NCI-H128 (cell line): ENCODE data around the gene SLC29A3.
"Not testable (repeated sequence)": the region's sequence is repeated elsewhere in the genome, so short reads cannot be mapped to it uniquely, and the experiment has no call there.

Source experiments
- DNase-seq: peaks from one replicate; lab custom pipeline; 2025; ENCODE audit not compliant: unreplicated experiment; lab: John Stamatoyannopoulos, UW

SLC29A3 gene

GRCh38 chr10:71319042-71319799 is at the start of gene SLC29A3:
Gene SLC29A3, plus strand, starts transcription at chr10:71319259. Its CDS starts 51 bp downstream, at chr10:71319310.
- DNase-seq: peak; percentile 33

- no peak for DNase-seq
These were observed 49.5 kb upstream of the SLC29A3 start for GRCh38 chr10:71269301-71270288.

DNA sequence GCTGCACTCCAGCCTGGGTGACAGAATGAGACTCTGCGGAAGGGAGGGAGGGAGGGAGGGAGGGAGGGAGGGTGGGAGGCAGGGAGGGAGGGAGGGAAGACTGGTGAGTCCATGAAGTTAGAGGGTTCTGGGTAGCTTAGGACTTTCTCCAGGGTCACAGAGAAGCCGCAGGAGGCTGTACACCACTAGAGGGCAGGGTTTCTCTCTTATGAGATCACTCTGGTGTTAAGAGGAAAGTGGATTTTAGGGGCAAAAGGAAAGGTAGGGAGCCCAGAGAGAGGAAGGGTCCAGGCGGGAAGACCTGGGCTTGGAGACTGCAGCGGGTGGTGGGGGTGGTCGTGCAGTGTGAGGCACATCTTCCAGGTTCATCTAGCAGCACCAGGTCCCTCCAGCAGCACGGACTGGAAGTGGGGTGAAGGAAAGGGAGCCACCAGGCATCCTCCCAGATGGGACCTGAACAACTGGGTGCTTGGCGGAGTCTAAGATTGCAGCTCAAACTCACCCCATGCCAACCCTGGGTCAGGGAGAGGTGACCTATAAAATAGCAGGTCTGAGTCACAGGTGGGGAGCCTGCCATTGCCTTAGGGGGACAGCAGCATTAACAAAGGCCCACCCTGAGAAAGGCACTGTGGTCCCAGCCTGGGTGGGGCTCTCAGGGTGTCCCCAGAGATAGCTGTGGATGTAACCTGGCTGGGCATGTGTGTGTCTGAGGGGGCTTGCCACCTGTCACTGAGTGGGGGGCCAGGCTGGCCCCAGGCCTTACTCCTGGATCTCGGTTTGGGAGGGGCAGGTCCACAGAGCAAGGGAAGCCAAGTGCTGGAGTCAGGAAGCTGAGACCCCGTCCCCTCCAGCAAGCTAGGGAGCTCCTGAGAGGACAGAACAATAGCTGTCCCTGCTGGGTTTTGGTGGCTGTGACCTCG is 48.5 kb upstream of the SLC29A3 start:
- DNase-seq: no peak

- no peak for DNase-seq
These were observed 47.4 kb upstream of the SLC29A3 start for GRCh38 chr10:71271662-71272055.

GRCh38 chr10:71272056-71272771 is 46.8 kb upstream of the SLC29A3 start:
- DNase-seq: no peak

GRCh38 chr10:71272974-71273373 is 46.1 kb upstream of the SLC29A3 start:
- DNase-seq: not testable (repeated sequence)

GRCh38 chr10:71273506-71273905 is 45.6 kb upstream of the SLC29A3 start:
- no peak for DNase-seq

DNA sequence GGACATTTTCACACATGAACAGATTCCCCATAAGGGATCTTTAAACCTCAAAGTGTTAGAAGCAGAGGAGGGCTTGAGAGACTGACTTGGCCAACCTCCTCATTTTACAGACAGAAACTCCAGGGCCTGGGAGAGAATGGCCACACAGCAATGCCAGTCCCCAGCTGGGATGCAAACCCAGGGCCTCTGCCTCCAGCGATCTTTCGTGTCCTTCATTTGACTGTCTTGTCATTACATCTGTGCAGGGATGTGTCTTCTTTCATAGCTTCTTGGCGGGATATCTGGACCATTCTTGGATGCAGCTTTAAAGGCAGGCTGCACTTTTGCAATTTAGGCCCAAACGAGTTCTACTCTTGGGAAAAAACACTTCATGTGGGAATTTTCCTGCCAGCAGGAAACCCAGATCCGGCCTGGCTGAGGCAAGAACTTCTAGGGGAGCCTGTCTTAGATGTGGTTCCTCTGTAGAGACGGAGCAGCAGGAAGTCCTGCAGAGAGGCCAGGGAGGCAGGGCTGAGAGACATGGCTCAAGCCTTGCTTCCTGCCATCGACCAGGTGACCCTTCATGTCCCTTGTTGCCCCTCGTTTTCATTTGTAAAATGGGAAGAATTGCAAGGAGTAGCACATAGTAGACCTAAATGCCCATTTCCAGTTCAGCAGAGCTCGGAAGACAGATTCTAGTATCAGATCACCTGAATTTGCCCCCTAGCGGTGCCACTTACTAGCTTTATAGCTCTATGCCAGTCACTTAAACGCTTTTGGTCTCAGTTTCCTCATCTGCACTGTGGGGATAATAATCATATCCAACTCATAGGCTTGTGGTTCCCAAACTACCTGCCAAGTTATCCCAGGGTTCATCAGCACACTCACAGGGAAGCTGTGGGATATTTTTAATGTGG is 43.9 kb upstream of the SLC29A3 start:
- no peak for DNase-seq

DNA sequence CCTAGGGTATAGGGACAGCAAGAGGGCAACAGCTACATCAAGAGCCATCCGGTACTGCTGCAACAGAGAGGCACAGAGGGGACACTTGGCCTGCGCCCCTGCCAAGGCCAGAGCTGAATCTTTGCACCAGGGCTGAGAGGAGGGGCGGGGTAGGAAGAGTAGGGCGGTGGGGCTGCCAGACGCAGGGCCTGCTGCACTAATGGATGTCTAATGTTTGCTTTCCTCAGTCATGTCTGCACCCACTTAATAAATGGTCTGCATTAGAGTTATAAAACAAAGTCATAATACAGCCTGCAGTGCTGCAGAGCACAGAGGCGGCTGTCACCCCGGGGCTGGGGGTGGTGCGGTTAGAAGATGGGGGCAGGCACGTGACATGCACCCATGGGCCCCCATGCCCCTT is 42.2 kb upstream of the SLC29A3 start:
- DNase-seq: no peak

DNA sequence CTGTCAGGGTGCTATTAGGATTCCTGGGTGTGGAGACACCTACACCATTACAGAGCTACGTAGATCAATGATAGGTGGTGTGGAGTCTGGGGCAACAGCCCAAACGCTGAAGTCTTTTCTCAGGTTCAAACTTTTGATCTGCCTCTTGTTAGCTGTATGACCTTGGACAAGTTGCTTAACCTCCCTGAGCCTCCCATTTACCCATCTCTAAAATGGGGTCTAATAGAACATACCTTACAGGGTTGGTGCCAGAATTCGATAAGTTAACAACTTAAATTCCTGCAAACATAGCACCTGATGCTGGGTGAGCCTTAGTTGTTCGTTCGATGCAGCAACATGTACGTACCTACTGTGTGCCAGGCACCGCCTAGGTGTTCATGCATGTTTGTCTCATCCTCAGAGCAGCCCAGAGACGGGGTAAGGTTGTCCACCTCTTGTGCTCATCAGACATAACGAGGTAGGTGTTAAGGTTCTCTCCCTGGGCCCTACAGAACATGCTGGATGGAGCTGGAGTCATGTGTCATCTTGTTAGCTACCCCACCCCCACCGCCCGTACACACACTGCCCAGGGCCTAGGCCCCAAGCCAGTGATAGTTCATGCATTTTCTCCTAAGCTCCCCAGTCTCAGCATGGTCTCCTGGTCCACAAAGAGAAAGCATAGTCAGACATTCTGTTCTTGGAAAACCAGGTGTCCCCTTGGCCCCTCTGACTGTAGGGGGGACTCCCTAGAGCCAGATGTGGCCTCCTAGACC is 41.0 kb upstream of the SLC29A3 start:
- DNase-seq: no peak

GRCh38 chr10:71278691-71279588 is 40.1 kb upstream of the SLC29A3 start:
- DNase-seq: no peak

DNA sequence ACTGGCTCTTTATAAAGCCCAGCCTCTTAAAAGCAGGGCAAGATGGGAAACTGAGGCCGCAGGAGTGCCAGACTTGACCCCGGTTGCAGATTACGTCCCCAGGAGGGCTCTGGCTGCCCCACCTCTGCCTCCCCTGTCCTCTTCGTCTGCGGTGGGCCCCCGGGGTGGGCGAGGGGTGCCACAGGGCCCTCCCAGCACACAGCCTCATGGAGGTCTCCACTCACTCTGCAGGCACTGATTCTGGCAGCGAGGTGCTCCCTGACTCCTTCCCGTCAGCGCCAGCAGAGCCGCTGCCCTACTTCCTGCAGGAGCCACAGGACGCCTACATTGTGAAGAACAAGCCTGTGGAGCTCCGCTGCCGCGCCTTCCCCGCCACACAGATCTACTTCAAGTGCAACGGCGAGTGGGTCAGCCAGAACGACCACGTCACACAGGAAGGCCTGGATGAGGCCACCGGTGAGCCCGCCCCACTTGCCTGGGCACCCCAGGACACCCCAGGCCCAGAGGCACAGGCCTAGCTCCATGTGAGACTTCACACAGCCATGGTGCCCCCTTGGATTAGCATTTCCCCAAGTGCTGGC is 39.4 kb upstream of the SLC29A3 start:
- DNase-seq: no peak

GRCh38 chr10:71280216-71280615 is 38.8 kb upstream of the SLC29A3 start:
- no peak for DNase-seq

GRCh38 chr10:71280825-71281224 is 38.2 kb upstream of the SLC29A3 start:
- DNase-seq: no peak

- DNase-seq: no peak
These were observed 37.3 kb upstream of the SLC29A3 start for GRCh38 chr10:71281646-71282322.

DNA sequence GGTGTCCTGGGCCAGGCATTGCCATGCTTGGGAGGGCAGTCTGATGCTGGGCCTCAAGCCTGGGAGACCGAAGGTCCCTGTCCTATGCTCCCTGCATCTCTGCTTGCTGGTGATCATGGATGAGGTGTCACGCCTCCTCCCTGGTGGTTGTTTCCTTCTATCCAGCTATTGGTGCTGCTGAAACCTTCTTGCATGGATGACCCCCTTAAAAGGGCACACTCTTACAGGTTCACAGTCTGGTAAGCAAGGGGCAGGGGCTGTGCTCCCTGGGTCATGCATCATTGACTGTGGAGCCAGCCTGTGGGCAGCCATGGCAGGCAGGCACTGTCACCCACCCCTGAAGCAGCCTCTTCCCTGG is 36.8 kb upstream of the SLC29A3 start:
- no peak for DNase-seq

GRCh38 chr10:71283410-71283809 is 35.6 kb upstream of the SLC29A3 start:
- DNase-seq: no peak
